ENCODE data around the gene DIPK1B. TPM values are rescaled to one million over a fixed set of nuclear protein-coding genes. Genes with fewer than 3 reads are reported as not detected.
A peak's percentile ranks its signal among the peaks of the same experiment; 100 is the strongest.

Gene DIPK1B
- total RNA-seq, 2 donors from 2014 or later = 2.0 to 25.7 TPM

DNA sequence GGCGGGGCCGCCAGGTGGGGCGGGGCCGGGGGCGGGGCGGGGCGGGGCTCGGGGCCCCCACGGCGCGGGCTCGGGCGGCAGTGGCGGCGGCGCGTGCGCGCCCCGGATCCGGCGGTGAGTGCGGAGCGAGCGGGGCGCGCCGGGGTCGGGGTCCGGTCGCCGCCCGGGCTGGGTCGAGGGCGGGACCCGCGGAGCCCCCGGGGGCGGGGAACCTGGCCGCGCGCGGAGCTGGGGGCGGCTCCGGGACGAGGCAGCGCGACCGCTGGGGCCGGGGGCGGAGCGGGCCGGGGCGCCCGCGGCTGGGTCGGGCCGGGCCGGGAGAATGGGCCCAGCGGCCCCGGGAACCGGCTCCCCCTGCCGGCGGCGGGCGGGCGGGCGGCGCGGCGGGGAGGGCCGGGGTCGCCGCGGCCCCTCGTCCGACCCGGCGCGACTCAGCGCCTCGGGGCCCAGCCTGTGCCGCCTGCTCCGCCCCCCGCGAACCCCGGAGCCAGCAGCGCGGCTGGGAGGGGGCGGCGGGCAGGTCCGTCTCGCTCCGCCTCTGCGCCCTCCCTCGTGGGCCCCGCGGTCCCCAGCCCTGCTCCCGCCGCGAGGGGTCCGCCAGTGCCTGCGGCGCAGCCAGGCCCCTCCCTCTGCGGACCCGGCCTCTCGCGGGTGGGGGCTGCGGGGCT, 46.5 kb upstream of the DIPK1B start:
- Histone ChIP-seq H3K4me1 (peaks cover 15% of the 10 kb centered on the region), H3K4me3 (no peak overlapping the region), H3K27ac (no peak overlapping the region), H3K9me3 (no peaks in the 10 kb centered on the region), H3K27me3 (no peaks in the 10 kb centered on the region), H3K36me3 (replicated peaks in 1 of 2; ENCODE audit: insufficient read depth in 1 of 2, low read depth in 2 of 2) (no peaks in the 10 kb centered on the region)
- TF ChIP-seq POLR2A (IDR thresholded peaks at IDR 0.05) = no peak
- TF ChIP-seq, protein P1, sequence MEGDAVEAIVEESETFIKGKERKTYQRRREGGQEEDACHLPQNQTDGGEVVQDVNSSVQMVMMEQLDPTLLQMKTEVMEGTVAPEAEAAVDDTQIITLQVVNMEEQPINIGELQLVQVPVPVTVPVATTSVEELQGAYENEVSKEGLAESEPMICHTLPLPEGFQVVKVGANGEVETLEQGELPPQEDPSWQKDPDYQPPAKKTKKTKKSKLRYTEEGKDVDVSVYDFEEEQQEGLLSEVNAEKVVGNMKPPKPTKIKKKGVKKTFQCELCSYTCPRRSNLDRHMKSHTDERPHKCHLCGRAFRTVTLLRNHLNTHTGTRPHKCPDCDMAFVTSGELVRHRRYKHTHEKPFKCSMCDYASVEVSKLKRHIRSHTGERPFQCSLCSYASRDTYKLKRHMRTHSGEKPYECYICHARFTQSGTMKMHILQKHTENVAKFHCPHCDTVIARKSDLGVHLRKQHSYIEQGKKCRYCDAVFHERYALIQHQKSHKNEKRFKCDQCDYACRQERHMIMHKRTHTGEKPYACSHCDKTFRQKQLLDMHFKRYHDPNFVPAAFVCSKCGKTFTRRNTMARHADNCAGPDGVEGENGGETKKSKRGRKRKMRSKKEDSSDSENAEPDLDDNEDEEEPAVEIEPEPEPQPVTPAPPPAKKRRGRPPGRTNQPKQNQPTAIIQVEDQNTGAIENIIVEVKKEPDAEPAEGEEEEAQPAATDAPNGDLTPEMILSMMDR (IDR thresholded peaks at IDR 0.05) = peak in 2 of 7 experiments; percentile 34 to 39
- no peak for ATAC-seq
- intact Hi-C loops (cut with DNase I) = no loop called here
- peak in 1 of 4 donors; percentile 20 for DNase-seq
- WGBS, 2 donors = 0% methylated on average over 62 of the region's 109 CpGs; no CpG with 5 or more reads in 1 of the 2 donors

DNA sequence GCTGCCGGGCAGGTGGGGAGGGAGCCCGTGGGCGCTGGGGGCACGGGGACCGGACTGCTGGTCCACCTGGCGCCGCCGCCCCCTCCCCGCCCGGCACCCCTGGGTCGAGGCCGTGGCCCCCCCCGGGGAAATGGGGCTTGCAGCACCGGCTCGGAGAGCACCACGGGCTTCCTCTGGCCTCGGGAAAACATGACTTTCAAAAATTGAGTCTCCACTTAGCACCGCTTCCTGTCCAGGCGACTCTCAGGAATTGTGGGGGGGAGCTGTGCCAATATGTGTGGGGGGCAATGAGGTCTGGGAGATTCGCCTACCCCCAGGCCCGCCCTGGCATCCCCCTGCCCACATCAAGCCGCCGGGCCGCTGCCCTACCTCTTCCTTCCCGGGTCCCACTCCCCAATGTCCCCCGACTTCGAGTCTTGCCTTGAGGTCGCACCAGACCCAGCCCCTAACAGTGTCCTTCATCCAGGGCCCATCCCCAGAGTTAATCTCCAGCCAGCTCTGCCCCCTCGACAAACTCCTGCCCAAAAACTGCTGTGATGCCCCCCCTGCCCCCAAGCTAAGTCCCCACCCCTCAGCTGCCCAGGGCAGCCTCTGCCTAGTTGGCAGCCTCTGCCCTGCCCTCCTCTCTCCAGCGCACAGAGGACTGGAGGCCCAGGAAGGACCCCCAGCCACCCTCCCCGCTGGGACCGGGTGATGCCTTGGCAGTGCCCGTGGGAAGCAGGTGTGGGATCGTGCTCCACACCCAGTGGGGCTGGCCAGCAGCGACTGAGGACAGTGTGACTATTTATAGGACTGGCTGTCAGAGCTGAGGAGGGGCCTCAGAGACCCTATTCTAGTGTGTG, 45.8 kb upstream of the DIPK1B start:
- Histone ChIP-seq H3K9me3 (no peaks in the 10 kb centered on the region), H3K36me3 (replicated peaks in 1 of 2; ENCODE audit: insufficient read depth in 1 of 2, low read depth in 2 of 2) (no peaks in the 10 kb centered on the region), H3K4me3 (no peak overlapping the region), H3K4me1 (peaks cover 20% of the 10 kb centered on the region), H3K27ac (no peak overlapping the region), H3K27me3 (no peaks in the 10 kb centered on the region)
- WGBS, 2 donors = 24 to 66% methylated on average over 10 to 29 of the region's 35 CpGs
- TF ChIP-seq, protein P1 (IDR thresholded peaks at IDR 0.05) = no peak
- TF ChIP-seq POLR2A (IDR thresholded peaks at IDR 0.05) = no peak
- intact Hi-C loops (cut with DNase I) = no loop called here
- DNase-seq (no peak), ATAC-seq (no peak)

DNA sequence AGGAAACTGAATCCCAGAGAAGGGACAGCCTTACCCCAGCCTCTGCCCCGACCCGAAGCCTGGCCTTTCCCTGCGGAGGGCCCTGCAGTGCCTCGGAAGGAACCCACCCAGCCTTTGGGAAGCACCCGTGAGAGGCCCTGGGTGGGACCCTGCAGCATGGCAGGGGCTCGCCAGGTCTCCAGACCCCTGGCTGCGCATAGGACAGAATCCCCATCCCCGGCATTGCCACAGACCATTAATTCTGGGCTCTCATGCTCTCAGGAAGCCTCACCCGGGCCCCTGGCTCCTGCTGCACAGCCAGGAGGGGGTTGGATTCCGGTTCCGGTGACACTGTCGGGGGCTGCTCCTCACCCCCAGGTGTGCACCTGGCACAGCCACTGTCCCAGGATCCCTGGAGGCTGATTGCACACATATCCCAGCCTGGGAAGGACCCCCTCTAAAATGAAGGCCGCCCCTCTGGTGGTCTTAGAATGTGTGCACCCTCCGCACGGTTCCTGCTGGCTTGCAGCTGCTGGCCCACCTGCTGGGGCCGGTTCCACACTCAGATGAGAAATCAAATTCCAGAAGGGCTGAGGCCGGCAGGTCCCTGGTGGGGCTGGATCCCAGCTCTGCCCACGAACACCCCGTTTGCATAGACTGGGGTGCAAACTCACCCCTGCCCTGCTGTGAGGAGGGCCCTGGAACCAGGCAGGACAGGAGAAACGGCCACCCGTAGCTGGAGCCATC, 45.0 kb upstream of the DIPK1B start:
- DNase-seq = no peak
- no peaks in the 10 kb centered on the region for H3K9me3 ChIP-seq
- intact Hi-C loops (cut with DNase I) = no loop called here
- ATAC-seq = no peak
- no peak for TF ChIP-seq POLR2A (IDR thresholded peaks at IDR 0.05)
- TF ChIP-seq, protein P1 (IDR thresholded peaks at IDR 0.05) = no peak
- no peaks in the 10 kb centered on the region for H3K36me3 ChIP-seq (replicated peaks in 1 of 2; ENCODE audit: insufficient read depth in 1 of 2, low read depth in 2 of 2)
- peaks cover 26% of the 10 kb centered on the region for H3K4me1 ChIP-seq
- no peaks in the 10 kb centered on the region for H3K27me3 ChIP-seq
- WGBS, 2 donors = 74 to 78% methylated on average over 5 to 21 of the region's 21 CpGs
- H3K4me3 ChIP-seq = no peak overlapping the region
- H3K27ac ChIP-seq = no peak overlapping the region

DNA sequence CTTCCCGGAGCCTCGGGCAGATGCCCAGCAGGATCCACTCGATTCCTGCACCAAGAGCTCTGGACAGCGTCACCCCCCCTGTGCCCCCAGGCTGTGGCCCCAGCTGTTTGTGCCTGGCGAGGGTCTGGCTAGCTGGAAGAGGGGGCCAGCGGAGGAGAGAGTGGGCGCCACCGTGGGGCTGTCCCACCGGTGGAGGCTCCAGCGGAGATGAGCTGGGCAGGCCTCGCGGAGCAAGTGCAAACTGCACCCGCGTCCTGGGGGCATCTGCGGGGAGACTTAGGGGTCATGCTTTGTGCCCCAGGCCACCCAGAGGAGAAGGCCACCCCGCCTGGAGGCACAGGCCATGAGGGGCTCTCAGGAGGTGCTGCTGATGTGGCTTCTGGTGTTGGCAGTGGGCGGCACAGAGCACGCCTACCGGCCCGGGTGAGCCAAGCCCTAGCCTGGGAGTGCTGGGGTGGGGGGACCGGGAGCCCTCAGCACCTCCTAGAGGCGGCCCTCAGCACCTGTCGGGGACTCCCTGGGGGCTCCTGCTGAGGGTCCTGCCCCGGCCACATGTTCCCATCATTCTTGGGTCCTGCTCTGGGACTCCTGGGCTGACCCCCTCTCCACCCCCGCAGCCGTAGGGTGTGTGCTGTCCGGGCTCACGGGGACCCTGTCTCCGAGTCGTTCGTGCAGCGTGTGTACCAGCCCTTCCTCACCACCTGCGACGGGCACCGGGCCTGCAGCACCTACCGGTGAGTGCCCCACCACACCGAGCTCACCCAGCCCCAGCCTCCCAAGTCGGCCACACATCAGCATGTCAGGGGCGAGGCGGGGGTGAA, 44.2 kb upstream of the DIPK1B start:
- intact Hi-C loops (cut with DNase I) = no loop called here
- Histone ChIP-seq H3K4me3 (no peak overlapping the region), H3K27ac (no peak overlapping the region), H3K4me1 (peaks cover 28% of the 10 kb centered on the region), H3K9me3 (no peaks in the 10 kb centered on the region), H3K27me3 (no peaks in the 10 kb centered on the region), H3K36me3 (replicated peaks in 1 of 2; ENCODE audit: insufficient read depth in 1 of 2, low read depth in 2 of 2) (no peaks in the 10 kb centered on the region)
- ATAC-seq = no peak
- 68% methylated on average over 39 of the region's 40 CpGs; no CpG with 5 or more reads in 1 of the 2 donors for WGBS, 2 donors
- peak in 1 of 3 donors; percentile 2 for TF ChIP-seq POLR2A (IDR thresholded peaks at IDR 0.05)
- TF ChIP-seq, protein P1 (IDR thresholded peaks at IDR 0.05) = no peak
- no peak for DNase-seq
